HFFc6 (cell line): Measurements from ENCODE around the gene PFN1. TPM values are rescaled to one million over a fixed set of nuclear protein-coding genes. Genes with fewer than 3 reads are reported as not detected.
"Not testable (repeated sequence)": the region's sequence is repeated elsewhere in the genome, so short reads cannot be mapped to it uniquely, and the experiment has no call there.

Experiments
- DNase-seq: peaks from one replicate; pipeline ENCODE4 v3.0.0-alpha.2; 2018
- H3K27ac Mint-ChIP-seq: 2 replicates; pipeline ENCODE4 v1.8.0; 2020; ENCODE audit warnings: mild to moderate bottlenecking, mixed read lengths
- H3K27me3 Mint-ChIP-seq: 2 replicates; pipeline ENCODE4 v1.8.0; 2021; ENCODE audit warnings: mild to moderate bottlenecking, moderate library complexity, mixed read lengths; ENCODE audit not compliant: insufficient read depth
- H3K36me3 Mint-ChIP-seq: 2 replicates; pipeline ENCODE4 v1.8.0; 2021; ENCODE audit warnings: low read depth, mixed read lengths
- H3K4me1 Mint-ChIP-seq: 2 replicates; pipeline ENCODE4 v1.8.0; 2020; ENCODE audit warnings: low read depth, mixed read lengths
- H3K4me3 Mint-ChIP-seq: 2 replicates; pipeline ENCODE4 v1.8.0; 2020; ENCODE audit warnings: mild to moderate bottlenecking, moderate library complexity, mixed read lengths
- H3K9me3 Mint-ChIP-seq: 2 replicates; pipeline ENCODE4 v1.8.0; 2020; ENCODE audit warnings: mild to moderate bottlenecking, mixed read lengths
- CTCF ChIP-seq: fragments of 200-600 bp; sonication (generic); IDR thresholded peaks from 2 replicates; pipeline ENCODE4 v1.5.0; 2021; ENCODE audit warnings: antibody characterized with exemption, mild to moderate bottlenecking
- total RNA-seq, 6 experiments: library from RNA; stranded (reverse); fragmentation: NEBNext Ultra II Directional; extraction: Animal tissue kit (Norgen Biotek cat#: 25700); gene quantifications; 2 replicates in 1 of 6; 3 replicates in 5 of 6; pipeline ENCODE4 v1.2.3, GENCODE V29; 2021

Gene PFN1
- total RNA-seq, 6 experiments from 2014 or later: 1,630 to 1,970 (median 1,832) TPM

DNA sequence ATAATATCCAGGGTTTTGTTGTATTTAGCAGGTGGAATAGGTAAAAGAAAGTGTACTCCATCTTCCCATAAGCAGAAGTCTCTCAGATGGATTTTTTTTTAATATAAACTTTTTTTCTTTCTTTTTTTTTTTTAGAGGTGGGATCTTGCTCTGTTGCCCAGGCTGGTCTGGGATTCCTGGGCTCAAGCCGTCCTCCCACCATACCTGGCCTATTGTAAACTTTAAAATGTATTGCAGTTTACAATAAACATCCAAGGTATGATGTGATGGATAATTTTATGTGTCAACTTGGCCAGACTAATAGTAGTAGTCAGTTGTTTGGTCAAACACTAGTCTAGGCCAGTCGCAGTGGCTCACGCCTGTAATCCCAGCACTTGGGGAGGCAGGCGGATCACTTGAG lies 27.0 kb downstream of the PFN1 start:
- H3K9me3 Mint-ChIP-seq: no peaks in the 10 kb centered on the region

DNA sequence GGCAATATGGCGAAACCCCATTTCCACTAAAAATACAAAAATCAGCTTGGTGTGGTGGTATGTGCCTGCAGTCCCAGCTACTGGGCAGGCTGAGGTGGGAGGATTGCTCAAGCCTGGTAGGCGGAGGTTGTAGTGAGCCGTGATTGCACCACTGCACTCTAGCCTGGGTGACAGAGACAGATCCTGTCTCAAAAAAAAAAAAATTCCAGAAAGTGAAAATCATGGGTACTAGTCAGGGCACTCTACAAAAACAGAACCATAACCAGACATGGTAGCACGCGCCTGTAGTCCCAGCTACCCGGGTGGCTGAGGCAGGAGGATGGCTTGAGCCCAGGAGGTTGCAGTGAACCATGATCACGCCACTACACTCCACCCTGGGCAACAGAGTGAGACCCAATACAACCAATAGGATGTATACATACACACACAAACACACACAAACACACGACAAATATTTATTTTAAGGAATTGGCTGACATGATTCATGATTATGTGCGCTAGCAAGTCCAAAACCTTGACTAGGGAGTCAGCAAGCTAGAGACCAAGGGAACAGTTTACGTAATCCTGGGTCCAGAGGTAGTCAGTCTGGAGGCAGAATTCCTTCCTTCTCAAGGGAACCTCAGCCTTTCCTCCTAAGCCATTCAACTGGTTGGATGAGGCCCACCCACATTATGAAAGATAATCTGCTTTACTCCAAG lies 27.8 kb downstream of the PFN1 start:
- no peak for DNase-seq
- Mint-ChIP-seq H3K4me3 (no peak overlapping the region), H3K4me1 (peaks cover 10% of the 10 kb centered on the region), H3K9me3 (no peaks in the 10 kb centered on the region), H3K27me3 (peaks cover 1% of the 10 kb centered on the region; the same call in 1 of the 2 replicates), H3K36me3 (no peaks in the 10 kb centered on the region), H3K27ac (no peak overlapping the region)
- TF ChIP-seq CTCF: no peak

More for the DNA sequence above, 27.0 kb downstream of the PFN1 start:
- DNase-seq: no peak
- no peaks in the 10 kb centered on the region for H3K36me3 Mint-ChIP-seq
- no peak overlapping the region for H3K27ac Mint-ChIP-seq
- H3K4me3 Mint-ChIP-seq: no peak overlapping the region
- TF ChIP-seq CTCF: no peak
- H3K4me1 Mint-ChIP-seq: peaks cover 10% of the 10 kb centered on the region
- H3K27me3 Mint-ChIP-seq: peaks cover 1% of the 10 kb centered on the region; the same call in 1 of the 2 replicates

- Mint-ChIP-seq H3K36me3 (no peaks in the 10 kb centered on the region), H3K4me1 (peaks cover 10% of the 10 kb centered on the region), H3K4me3 (peak overlapping the region; percentile 33), H3K27me3 (peaks cover 1% of the 10 kb centered on the region; the same call in 1 of the 2 replicates), H3K27ac (no peak overlapping the region), H3K9me3 (no peaks in the 10 kb centered on the region)
- TF ChIP-seq CTCF: no peak
- DNase-seq: no peak
Observed at GRCh38 chr17:4919511-4920047, 28.8 kb downstream of the PFN1 start.

GRCh38 chr17:4914551-4914950 lies 33.8 kb downstream of the PFN1 start:
- not testable (repeated sequence) for H3K36me3 Mint-ChIP-seq, DNase-seq, H3K27ac Mint-ChIP-seq, H3K27me3 Mint-ChIP-seq, H3K4me1 Mint-ChIP-seq, H3K9me3 Mint-ChIP-seq, H3K4me3 Mint-ChIP-seq

DNA sequence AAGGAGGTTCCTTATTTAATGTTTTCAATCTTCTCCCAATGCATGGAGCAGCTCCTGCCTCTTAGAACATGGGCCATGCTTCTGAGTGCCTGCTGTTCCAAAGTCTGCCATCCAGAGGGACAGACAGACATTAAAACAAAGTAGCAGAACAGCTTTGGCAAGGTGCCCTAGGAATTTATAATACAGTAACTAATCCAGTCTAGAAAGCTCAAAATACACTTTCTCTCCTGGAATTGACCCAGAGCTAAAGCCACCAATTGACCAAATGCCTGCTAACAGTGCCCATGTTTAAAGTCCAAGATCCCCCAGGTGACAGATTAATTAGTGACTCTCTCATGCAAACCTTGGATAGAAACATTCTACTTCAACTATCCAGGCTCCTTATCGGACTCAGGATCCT lies 34.3 kb downstream of the PFN1 start:
- H3K4me3 Mint-ChIP-seq: no peak overlapping the region
- no peak overlapping the region for H3K27ac Mint-ChIP-seq
- no peaks in the 10 kb centered on the region for H3K4me1 Mint-ChIP-seq
- no peaks in the 10 kb centered on the region for H3K36me3 Mint-ChIP-seq
- H3K27me3 Mint-ChIP-seq: no peaks in the 10 kb centered on the region; the same call in 1 of the 2 replicates
- DNase-seq: peak; percentile 16
- TF ChIP-seq CTCF: no peak
- H3K9me3 Mint-ChIP-seq: no peaks in the 10 kb centered on the region

- DNase-seq: peak; percentile 90
- H3K4me3 Mint-ChIP-seq: no peak overlapping the region
- H3K4me1 Mint-ChIP-seq: no peaks in the 10 kb centered on the region
- peaks cover 4% of the 10 kb centered on the region for H3K27me3 Mint-ChIP-seq
- no peaks in the 10 kb centered on the region for H3K36me3 Mint-ChIP-seq
- peak; percentile 87 for TF ChIP-seq CTCF
- H3K27ac Mint-ChIP-seq: no peak overlapping the region
- H3K9me3 Mint-ChIP-seq: no peaks in the 10 kb centered on the region
Observed at GRCh38 chr17:4908711-4909496, 39.4 kb downstream of the PFN1 start.
